Small intestine (tissue), 16 donors: ENCODE measurements around the gene OR4K15. TPM values are rescaled to one million over a fixed set of nuclear protein-coding genes. Genes with fewer than 3 reads are reported as not detected.
"Not testable (repeated sequence)": the region's sequence is repeated elsewhere in the genome, so short reads cannot be mapped to it uniquely, and the experiment has no call there.

ENCODE experiments used
- DNase-seq, 2 donors: peaks; one replicate each; pipeline versions ENCODE4 v3.0.0 to v3.0.0-alpha.2; 2013
- FAIRE-seq: peaks from 2 replicates; lab custom pipeline; 2012; peaks lifted over from hg19 to GRCh38; lab: Jason Lieb, UNC
- H3K27ac ChIP-seq, 3 donors: one replicate each; pipeline ENCODE4 v1.5.1; 2013; ENCODE audit warnings: low read length in 2 of 3, mild to moderate bottlenecking in 2 of 3, control low read depth in 1 of 3, inconsistent platforms in 1 of 3, low read depth in 1 of 3, moderate library complexity in 1 of 3
- H3K27me3 ChIP-seq, 3 donors: one replicate each; pipeline ENCODE4 v1.6.1; 2013; ENCODE audit warnings: low read length in 3 of 3, inconsistent platforms in 1 of 3; ENCODE audit not compliant: control insufficient read depth in 3 of 3, insufficient read depth in 3 of 3
- H3K36me3 ChIP-seq, 3 donors: one replicate each; pipeline ENCODE4 v1.6.1; 2013; ENCODE audit warnings: low read length in 3 of 3, inconsistent platforms in 1 of 3, low read depth in 1 of 3, mild to moderate bottlenecking in 1 of 3, moderate library complexity in 1 of 3; ENCODE audit not compliant: control insufficient read depth in 3 of 3, insufficient read depth in 2 of 3
- H3K4me1 ChIP-seq, 3 donors: one replicate each; pipeline ENCODE4 v1.6.1; 2013; ENCODE audit warnings: low read length in 2 of 3, inconsistent platforms in 1 of 3, low read depth in 1 of 3, mild to moderate bottlenecking in 1 of 3, moderate library complexity in 1 of 3; ENCODE audit not compliant: control insufficient read depth in 3 of 3, insufficient read depth in 2 of 3
- H3K4me3 ChIP-seq, 3 donors: one replicate each; pipeline ENCODE4 v1.5.1; 2013; ENCODE audit warnings: low read length in 3 of 3, control low read depth in 1 of 3, inconsistent platforms in 1 of 3, low read depth in 1 of 3, mild to moderate bottlenecking in 1 of 3, moderate library complexity in 1 of 3
- H3K9me3 ChIP-seq, 2 donors: one replicate each; pipeline ENCODE4 v1.6.1; 2013; ENCODE audit warnings: low read depth in 1 of 2, low read length in 1 of 2; ENCODE audit not compliant: control insufficient read depth in 2 of 2, insufficient read depth in 1 of 2
- WGBS, 3 donors: extraction: QIAGEN DNeasy Blood & Tissue Kit; methylation state at CpG; one replicate each; pipeline ENCODE4 v1.1.7; 2013; 5-methylcytosine and 5-hydroxymethylcytosine counted together
- long read RNA-seq, 10 donors: transcript quantifications; one replicate each; lab custom pipeline, GENCODE V29; 2026
- polyA plus RNA-seq, 4 donors: library from polyadenylated mRNA; stranded (reverse) in 3 of 4; unstranded in 1 of 4; fragments of 200-250 nt in 3 of 4; fragments of 120-200 nt in 1 of 4; gene quantifications; one replicate each; pipeline versions ENCODE4 v1.2.1 to v1.2.3, GENCODE V29; 2013
- donor health status: healthy with polysubstance abuse.
- donor health status: control.
- donor health status: control.
- donor health status: Bipolar disorder and iron deficiency.
- donor health status: healthy.

OR4K15 gene, protein sequence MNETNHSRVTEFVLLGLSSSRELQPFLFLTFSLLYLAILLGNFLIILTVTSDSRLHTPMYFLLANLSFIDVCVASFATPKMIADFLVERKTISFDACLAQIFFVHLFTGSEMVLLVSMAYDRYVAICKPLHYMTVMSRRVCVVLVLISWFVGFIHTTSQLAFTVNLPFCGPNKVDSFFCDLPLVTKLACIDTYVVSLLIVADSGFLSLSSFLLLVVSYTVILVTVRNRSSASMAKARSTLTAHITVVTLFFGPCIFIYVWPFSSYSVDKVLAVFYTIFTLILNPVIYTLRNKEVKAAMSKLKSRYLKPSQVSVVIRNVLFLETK
- not detected for polyA plus RNA-seq
- long read RNA-seq, donor 1 = 0 reads
- long read RNA-seq, donor 2 = 0 reads
- long read RNA-seq, donor 3 = 0 reads
- long read RNA-seq, donor 4 = 0 reads
- long read RNA-seq, donor 5 = 0 reads
- long read RNA-seq, donor 6 = 0 reads
- long read RNA-seq, donor 7 = 0 reads
- long read RNA-seq, donor 8 = 0 reads
- long read RNA-seq, donor 9 = 0 reads
- long read RNA-seq, donor 10 = 0 reads

- Histone ChIP-seq H3K4me3 (no peak within 1 kb of the TSS), H3K4me1 (no peaks in the 10 kb centered on the region), H3K27ac (no peak within 1 kb of the TSS), H3K9me3 (no peaks in the 10 kb centered on the region), H3K36me3 (no peaks in the 10 kb centered on the region), H3K27me3 (no peaks in the 10 kb centered on the region)
- 93 to 98% (median 94%) methylated on average over 3 of the region's 3 CpGs for WGBS, 3 donors
- no peak for FAIRE-seq
- DNase-seq = no peak
Observed at GRCh38 chr14:19975291-19975690, at the start of gene OR4K15. Gene OR4K15, plus strand, starts transcription at chr14:19975591. Its CDS starts 0 bp downstream, at chr14:19975591.

- Histone ChIP-seq H3K27me3 (no peaks in the 10 kb centered on the region), H3K9me3 (peaks cover 0 to 10% of the 10 kb centered on the region in 2 donors), H3K36me3 (no peaks in the 10 kb centered on the region), H3K27ac (no peak within 1 kb of the TSS), H3K4me1 (no peaks in the 10 kb centered on the region), H3K4me3 (no peak within 1 kb of the TSS)
- 57 to 70% (median 58%) methylated on average over 3 of the region's 3 CpGs for WGBS, 3 donors
- no peak for FAIRE-seq
- DNase-seq = no peak
Observed at GRCh38 chr14:19930617-19931016, 44.8 kb upstream of the OR4K15 start, which contains the start of gene OR4K1. Gene OR4K1, plus strand, starts transcription at chr14:19930917. Its CDS starts 4,750 bp downstream, at chr14:19935667.

DNA sequence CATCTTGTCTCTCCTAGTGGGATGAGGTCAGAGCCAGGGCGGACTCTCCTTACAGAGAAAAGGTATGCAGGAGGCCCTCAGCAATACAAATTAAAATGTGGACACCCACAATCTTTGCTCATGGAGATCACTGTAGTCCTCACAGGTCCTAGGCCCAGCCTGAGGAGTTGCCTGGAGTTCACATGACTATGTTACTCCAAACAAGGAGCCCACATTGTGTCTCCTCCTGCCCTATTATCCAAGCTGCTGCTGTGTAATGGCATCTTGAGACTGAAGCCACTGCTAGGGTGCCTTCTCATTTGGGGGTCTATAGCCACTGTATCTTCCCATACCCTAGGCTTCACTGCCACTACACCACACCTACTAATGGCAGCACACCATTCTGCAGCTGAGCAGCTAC lies 33.7 kb upstream of the OR4K15 start:
- no peak overlapping the region for H3K4me3 ChIP-seq
- H3K27ac ChIP-seq = no peak overlapping the region
- peaks cover 0 to 7% of the 10 kb centered on the region in 2 donors for H3K9me3 ChIP-seq
- H3K27me3 ChIP-seq = no peaks in the 10 kb centered on the region
- no peaks in the 10 kb centered on the region for H3K36me3 ChIP-seq
- DNase-seq = no peak
- 81 to 92% (median 92%) methylated on average over 1 of the region's 1 CpG for WGBS, 3 donors
- no peak for FAIRE-seq
- no peaks in the 10 kb centered on the region for H3K4me1 ChIP-seq

GRCh38 chr14:19947413-19948090 lies 27.8 kb upstream of the OR4K15 start:
- Histone ChIP-seq H3K4me3 (no peak overlapping the region), H3K36me3 (no peaks in the 10 kb centered on the region), H3K27ac (no peak overlapping the region), H3K9me3 (peaks cover 0 to 4% of the 10 kb centered on the region in 2 donors), H3K4me1 (no peaks in the 10 kb centered on the region), H3K27me3 (no peaks in the 10 kb centered on the region)
- FAIRE-seq (no peak), DNase-seq (no peak)
- 72 to 82% (median 73%) methylated on average over 3 of the region's 3 CpGs for WGBS, 3 donors

DNA sequence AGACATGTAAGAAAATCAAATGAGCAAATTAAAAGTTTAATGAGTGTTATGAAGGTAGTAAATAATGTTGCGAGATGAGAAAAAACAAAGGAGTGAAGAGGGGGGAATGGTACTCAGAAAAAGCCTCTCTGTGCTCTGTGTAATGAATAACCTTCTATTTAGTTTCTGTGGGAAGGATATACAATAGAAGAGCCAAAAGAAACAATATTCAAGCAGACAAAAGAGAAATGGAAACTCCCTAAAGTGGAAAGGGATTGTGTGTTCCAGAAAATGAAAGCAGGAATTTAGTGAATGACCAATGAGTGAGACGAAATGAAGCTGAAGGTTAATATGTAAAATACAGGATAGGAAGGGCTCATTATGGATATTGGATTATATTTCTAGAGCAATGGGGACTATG lies 26.2 kb upstream of the OR4K15 start:
- Histone ChIP-seq H3K9me3 (peaks cover 0 to 4% of the 10 kb centered on the region in 2 donors), H3K4me3 (no peak overlapping the region), H3K4me1 (no peaks in the 10 kb centered on the region), H3K27me3 (no peaks in the 10 kb centered on the region), H3K27ac (no peak overlapping the region), H3K36me3 (no peaks in the 10 kb centered on the region)
- no peak for DNase-seq
- no peak for FAIRE-seq
- WGBS, 3 donors = 75 to 86% (median 76%) methylated on average over 2 of the region's 2 CpGs

GRCh38 chr14:19969735-19970134 lies 5.7 kb upstream of the OR4K15 start:
- not testable (repeated sequence) for H3K27me3 ChIP-seq, H3K4me1 ChIP-seq, DNase-seq, H3K27ac ChIP-seq, H3K36me3 ChIP-seq, FAIRE-seq, H3K4me3 ChIP-seq, H3K9me3 ChIP-seq
- 67 to 78% (median 69%) methylated on average over 2 of the region's 2 CpGs for WGBS, 3 donors

DNA sequence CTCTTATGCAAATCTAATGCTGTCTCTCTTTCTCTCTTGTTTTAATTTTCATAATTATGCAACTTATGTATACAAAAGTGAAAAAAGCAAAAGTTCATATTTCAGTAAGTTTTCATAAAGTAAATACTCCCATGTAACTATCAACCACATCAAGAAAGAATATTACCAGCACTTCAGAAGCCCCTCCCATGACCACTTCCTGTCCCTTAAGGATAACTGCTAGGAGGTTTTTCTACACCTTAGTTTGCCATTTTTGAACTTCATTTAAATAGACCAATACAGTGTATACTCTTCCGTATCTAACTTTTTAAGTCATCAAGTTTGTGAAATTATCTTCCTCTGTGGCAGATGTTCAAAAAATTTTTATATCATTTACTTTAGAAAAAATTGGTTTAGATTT lies 547 bp upstream of the OR4K15 start:
- no peaks in the 10 kb centered on the region for H3K4me1 ChIP-seq
- no peak for FAIRE-seq
- H3K27ac ChIP-seq = no peak overlapping the region
- H3K36me3 ChIP-seq = no peaks in the 10 kb centered on the region
- no peaks in the 10 kb centered on the region for H3K27me3 ChIP-seq
- no peak for DNase-seq
- WGBS, 3 donors = 48 to 72% (median 60%) methylated on average over 1 of the region's 1 CpG
- H3K4me3 ChIP-seq = no peak overlapping the region
- H3K9me3 ChIP-seq = no peaks in the 10 kb centered on the region

GRCh38 chr14:19993438-19993837 lies 18.0 kb downstream of the OR4K15 start:
- Histone ChIP-seq H3K4me3 (no peak overlapping the region), H3K9me3 (peaks cover 0 to 19% of the 10 kb centered on the region in 2 donors), H3K27ac (no peak overlapping the region), H3K4me1 (no peaks in the 10 kb centered on the region), H3K36me3 (no peaks in the 10 kb centered on the region), H3K27me3 (no peaks in the 10 kb centered on the region)
- WGBS, 3 donors = 56 to 76% (median 67%) methylated on average over 2 of the region's 2 CpGs
- DNase-seq = no peak
- FAIRE-seq = no peak
